Ammon's horn (tissue), 1 donor: ENCODE measurements around the gene ZNF605.
"Not testable (repeated sequence)": the region's sequence is repeated elsewhere in the genome, so short reads cannot be mapped to it uniquely, and the experiment has no call there.

Experiments
- DNase-seq: peaks from one replicate; pipeline ENCODE4 v3.0.0-alpha.2; 2016; ENCODE audit warnings: low spot score

Gene ZNF605

DNA sequence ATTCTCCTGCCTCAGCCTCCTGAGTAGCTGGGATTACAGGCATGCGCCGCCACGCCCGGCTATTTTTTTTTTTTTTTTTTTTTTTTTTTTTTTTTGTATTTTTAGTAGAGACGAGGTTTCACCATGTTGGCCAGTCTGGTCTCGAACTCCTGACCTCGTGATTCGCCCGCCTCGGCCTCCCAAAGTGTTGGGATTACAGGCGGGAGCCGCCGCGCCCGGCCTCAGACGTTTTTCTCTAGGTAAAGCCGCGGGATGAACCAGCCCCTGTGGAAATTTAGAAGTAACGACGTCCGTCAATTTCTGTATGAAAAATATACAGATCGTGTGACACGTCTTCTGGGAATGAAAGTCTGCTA lies 48.3 kb downstream of the ZNF605 start:
- DNase-seq = not testable (repeated sequence)

DNA sequence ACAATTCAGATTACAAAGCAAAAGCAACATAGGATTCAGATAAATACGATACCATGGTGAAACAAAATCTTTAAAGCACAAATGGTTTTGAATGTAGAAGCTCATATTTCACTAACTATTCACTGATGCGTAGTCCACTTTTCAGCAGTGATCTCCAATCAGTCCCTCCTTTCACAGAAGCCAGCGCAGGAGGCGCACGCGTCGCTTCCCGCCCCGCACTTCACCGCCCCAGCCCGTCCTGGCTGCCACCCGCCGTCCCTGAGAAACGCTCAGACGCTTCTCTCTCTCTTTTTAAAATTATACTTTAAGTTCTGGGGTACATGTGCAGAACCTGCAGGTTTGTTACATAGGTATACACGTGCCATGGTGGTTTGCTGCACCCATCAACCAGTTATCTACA lies 48.9 kb downstream of the ZNF605 start:
- peak; percentile 14 for DNase-seq

DNA sequence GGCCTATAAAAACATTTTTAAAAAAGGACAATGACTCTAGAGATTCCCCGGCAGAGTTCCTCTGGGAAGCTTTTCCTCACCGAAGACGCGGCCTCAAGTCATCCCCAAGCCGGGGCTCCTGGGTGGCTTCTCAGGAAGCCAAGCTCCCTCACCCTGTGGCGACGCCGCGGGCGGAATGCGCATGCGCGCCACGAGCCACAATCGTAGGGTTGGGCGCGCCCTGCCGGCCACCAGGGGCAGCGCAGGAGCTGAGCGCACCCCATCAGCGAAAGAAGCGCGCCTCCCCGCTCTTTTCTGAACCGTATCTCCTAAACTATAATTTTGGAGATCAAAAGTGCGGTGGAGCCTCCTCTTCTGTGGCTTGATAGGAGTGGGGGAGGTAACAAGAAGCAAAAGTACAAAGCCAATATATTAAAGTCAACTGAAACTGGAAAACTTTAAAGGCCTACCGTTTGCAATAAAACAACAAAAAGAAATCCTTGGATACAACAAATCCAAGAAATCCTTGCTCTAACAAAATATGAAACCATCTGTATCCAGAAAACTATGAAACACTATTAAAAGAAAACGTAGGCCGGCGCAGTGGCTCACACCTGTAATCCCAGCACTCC lies 51.3 kb downstream of the ZNF605 start:
- DNase-seq = peak; percentile 47

DNA sequence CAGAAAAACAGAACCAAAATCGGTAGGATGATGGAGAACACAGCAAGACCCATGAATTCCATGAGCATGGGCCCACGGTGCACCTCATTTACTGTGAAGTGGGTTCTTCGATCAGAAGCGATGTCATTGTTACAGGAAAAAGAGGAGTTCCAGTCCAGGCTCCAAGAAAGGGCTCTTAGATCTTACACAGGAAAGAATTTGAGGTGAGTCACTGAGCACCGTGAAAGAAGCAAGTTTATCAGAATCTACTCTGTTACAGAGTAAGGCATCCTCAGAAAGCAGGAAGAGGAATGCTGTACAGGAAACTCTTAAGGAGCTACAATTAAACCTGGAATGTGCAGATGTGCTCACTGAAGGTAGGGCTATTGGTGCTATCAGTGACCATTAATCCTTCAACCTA lies 57.1 kb downstream of the ZNF605 start:
- no peak for DNase-seq

DNA sequence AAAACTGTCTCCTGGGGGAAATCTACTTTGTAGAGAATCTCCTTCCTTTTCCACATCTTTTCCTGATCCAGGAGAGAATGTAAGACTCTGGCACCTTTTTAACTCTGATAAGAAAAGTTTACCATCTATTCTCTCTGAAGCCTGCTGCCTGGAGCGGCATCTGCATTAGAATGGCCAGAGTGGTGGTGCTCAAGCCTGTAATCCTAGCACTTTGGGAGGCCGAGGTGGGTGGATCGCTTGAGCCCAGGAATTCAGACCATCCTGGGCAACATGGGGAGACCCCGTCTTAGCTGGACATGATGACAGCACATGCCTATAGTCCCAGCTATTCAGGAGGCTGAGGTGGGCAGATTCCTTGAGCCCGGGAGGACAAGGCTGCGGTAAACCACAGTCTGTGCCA lies 67.3 kb downstream of the ZNF605 start:
- DNase-seq = no peak

DNA sequence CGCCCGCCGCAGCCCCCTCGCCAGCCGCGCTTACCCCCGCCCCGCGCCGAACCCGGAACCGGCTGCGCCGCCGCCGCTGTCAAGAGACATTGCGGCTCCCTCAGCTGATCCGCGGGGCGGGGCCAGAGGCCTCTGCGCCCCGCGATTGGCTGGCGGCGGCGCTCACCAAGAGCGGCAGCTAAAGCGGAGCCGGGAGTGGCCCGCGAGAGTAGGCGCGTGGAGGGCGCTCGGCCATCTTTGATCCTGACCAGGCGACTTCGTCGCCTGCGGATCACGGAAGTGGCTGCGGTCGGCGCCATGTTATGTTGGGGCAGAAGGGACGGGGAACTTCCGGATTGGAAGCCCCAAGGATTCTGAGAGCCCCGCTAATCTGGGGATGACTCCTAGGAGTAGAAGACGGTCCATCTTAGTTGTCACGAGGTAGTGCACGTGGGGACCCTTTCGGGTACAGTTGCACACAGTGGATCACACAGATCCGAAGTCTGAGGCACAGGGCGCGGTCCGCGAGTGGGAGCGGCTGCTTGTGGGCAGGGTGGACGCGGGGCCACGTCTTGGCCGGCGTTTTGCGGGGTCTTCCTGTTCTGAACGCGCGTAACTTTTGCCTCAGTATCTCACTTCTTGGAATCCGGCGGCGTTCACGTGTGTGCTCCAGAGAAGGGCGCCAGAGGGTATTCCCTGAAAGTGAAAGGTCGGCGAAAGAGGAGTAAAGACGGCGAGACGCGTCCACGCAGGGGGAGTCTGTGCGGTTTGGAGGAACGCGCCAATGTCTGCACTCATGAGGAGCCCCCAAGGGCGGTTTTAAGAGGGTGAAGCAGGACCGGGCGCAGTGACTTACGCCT lies 68.4 kb downstream of the ZNF605 start, which contains the start of gene CHFR:
CHFR (minus strand) TSS at position 93 of the 839 bp plus-strand sequence. CDS start 277 bp downstream, outside the sequence.
- DNase-seq = peak; percentile 98

DNA sequence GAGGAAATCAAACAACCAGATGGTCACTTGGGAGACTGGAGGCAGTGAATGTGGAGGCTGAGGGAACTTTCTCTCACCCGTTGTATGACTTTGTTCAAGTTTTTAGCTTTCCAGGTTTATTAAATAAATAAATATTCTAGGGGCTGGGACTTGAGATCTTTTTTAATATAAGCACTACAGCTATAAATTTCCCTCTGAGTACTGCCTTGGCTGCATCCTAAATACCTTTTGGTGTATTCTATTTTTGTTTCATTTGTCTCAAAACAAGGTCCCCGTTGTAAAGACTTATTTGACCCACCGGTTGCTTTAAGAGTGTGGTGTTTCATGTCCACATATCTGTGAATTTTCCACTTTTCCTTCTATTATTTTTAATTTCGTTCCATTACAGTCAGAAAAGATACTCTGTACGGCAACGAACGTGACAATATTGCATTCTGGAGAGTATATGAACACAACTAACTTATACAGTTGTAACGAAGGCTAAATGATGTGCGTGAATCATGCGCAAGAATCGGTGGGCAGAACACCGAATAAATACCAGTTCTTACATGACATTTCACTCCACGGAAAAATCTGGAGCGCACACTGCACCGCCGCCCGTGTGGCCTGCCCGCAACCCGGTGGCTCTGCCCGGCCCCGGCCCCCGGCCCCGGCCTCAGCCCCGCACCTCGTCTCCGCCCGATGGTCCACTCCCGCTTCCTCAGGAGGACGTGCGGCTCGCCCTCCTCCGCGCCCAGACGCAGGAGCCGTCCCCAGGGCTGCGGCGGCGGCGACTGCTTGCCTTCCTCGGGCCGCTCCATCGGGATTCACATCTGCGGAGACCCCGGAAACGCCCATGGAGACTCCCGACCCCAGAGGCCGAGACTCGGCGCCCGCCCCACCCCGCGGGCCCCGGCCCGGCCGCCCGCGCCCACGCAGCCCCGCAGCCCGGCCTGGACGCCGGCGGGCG lies 69.3 kb downstream of the ZNF605 start:
- peak; percentile 19 for DNase-seq

DNA sequence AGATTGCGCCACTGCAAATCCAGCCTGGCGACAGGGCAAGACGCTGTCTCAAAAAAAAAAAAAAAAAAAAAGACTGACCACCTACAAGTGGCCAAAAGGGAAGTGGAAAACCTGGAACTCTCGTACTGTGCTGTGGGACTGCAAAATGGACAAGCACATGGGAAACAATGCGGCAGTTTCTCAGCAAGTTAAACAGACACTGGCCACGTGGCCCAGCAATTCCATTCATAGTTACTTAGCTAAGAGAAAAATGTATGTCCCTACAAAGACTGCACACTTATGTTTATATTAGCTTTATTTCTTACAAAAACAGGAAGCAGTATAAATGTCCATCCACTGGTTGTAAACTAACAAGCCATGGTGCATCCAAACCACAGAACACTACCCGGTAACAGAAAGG lies 74.3 kb downstream of the ZNF605 start:
- DNase-seq = no peak

DNA sequence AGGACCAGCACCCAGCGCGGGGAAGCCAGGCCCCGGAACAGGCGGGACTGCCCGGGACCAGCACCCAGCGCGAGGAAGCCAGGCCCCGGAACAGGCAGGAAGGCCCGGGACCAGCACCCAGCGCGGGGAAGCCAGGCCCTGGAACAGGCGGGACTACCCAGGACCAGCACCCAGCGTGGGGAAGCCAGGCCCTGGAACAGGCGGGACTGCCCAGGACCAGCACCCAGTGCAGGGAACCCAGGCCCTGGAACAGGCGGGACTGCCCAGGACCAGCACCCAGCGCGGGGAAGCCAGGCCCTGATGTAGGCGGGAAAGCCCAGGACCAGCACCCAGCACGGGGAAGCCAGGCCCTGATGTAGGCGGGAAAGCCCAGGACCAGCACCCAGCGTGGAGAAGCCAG lies 81.5 kb downstream of the ZNF605 start:
- not testable (repeated sequence) for DNase-seq

DNA sequence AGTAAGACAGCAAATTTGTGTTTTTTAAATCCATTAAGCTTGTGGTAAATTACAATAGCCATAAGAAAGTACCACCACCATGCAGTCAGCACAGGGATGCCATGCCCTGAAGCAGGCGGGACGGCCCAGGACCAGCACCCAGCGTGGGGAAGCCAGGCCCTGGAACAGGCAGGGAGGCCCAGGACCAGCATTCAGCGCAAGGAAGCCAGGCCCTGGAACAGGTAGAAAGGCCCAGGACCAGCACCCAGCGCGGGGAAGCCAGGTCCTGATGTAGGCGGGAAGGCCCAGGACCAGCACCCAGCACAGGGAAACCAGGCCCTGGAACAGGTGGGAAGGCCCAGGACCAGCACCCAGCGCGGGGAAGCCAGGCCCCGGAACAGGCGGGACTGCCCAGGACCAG lies 81.9 kb downstream of the ZNF605 start:
- no peak for DNase-seq

DNA sequence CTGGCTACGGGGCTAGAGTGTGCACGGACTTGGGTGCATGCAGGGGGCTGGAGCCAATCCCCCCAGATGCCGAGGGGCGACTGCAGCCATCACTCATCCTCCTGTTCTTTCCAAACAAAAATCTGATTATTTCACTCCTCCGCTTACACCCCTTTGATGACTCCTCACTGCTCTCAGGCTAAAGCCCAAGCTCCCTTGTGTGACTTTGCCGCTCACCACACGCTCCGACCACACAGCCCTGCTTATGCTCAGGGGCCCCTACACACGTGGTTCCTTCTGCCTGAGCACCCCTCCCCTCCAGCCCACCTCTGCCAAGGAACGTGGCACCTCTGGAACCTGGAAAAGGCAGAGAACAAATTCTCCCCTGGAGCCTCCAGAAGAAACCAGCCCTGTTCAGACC lies 82.4 kb downstream of the ZNF605 start:
- no peak for DNase-seq

DNA sequence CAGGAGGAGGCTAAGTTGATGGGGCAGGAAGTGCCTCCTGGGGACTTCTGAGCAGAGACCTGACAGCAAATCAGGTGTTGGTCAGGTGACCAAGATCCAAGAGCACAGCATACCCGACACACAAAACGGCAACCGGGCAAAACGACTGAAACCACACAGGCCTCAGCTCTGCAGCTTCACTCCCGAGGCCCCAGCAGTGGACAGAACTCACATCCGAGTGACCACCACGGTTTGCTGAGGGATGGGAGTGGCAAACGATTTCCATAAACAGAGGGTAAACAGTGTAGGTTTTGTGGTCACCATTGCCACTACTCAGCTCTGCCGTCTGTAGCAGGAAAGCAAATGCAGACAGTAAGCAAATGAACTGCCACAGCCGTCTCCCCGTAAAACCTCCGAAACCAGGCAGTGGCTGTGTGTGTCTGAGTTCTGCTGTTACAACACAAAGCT lies 83.1 kb downstream of the ZNF605 start:
- DNase-seq = no peak

DNA sequence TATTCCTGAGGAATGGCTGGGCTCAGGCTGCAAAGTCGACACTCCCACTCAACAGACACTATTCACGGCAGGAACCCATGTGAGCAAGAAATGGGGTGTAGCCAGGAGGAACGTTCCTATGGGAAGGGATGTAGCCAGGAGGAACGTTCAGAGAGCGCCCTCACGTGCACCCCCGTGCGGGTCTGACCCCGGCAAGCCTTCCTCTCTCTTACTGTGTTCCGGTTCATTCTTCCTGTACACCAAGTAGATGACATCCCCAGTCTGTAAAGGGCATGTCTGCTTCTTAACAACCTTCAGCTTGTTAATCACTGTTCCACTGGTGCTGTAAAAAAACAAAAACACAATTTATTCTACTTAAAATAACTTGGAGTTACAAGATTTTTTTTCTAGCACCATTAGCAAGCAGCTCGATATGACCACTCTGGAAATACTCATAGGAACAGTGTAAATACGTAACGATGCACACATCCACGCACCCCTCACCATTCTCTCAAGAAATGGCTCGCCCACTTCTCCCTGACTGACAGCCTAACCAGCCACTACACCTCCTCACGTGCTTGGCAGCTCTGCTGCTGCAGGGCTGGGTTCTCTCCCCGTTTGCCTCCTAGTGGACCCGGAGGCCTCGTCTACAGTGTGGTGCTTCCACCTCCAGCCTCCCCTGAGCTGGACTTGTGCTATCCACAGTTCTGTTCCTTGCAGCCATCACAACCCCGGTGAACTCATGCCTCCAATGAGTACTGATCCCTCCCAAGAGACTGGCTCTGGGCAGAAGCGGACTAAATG lies 83.8 kb downstream of the ZNF605 start:
- no peak for DNase-seq

DNA sequence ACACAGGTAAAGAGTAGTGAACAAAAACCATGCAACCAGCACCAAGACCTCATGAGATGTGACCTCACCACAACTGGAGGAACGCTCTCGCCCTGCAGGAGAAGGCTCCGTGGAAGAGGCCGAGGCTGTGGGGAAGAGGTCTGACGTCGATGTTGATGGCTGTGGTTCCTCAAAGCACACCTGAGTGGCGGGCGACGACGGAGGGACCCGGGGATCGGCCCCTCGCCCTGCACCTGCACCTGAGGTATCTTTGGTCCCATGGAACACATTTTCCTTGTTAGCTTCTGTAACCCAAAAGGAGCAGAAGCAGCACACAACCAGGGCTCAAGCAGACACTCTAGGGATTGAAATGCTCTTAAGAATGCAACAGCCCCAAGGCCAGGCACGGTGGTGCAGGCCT lies 86.6 kb downstream of the ZNF605 start:
- no peak for DNase-seq
